Tibial nerve (tissue), 4 donors: ENCODE measurements around the gene UNCX.

ENCODE experiments used
- CTCF ChIP-seq, 5 experiments: fragments of 200-600 bp in 3 of 5; fragments of 450-650 bp in 2 of 5; sonication (generic) in 3 of 5; IDR thresholded peaks; one replicate each; pipeline ENCODE4 v1.5.1; 2016 to 2019; ENCODE audit warnings: antibody characterized with exemption in 5 of 5, mild to moderate bottlenecking in 3 of 5, moderate library complexity in 2 of 5
- EP300 ChIP-seq, 2 donors: sonication (generic); formaldehyde crosslinking; IDR thresholded peaks; one replicate each; pipeline ENCODE4 v1.6.1; 2017; ENCODE audit warnings: antibody characterized with exemption in 2 of 2, mild to moderate bottlenecking in 1 of 2
- POLR2A ChIP-seq, 2 donors: fragments of 450-650 bp; IDR thresholded peaks; one replicate each; pipeline ENCODE4 v1.6.1; 2017; ENCODE audit warnings: antibody characterized with exemption in 2 of 2, mild to moderate bottlenecking in 2 of 2, moderate library complexity in 2 of 2

- TF ChIP-seq EP300 (IDR thresholded peaks at IDR 0.05) (no peak), CTCF (IDR thresholded peaks at IDR 0.05) (no peak), POLR2A (IDR thresholded peaks at IDR 0.05) (no peak)
These were observed 32.6 kb upstream of the UNCX start for GRCh38 chr7:1200045-1200444.
